ENCODE data around the gene RASD2.
"Not testable (repeated sequence)": the region's sequence is repeated elsewhere in the genome, so short reads cannot be mapped to it uniquely, and the experiment has no call there.

Gene RASD2

DNA sequence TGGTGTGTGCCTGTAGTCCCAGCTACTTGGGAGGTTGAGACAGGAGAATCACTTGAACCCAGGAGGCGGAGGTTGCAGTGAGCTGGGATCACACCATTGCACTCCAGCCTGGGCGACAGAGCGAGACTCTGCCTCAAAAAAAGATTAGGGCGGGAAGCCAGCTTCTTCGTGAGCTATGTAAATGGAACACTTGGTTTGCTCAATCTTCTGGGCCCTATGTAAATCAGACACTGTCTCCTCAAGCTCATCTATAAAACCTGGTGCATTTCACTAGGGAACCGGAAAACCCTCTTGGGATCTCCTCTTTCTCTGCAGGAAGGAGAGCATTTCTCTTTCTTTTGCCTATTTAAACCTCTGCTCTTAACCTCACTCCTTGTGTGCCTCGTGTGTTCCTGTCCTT, 32.8 kb upstream of the RASD2 start:
- H3K4me1 ChIP-seq (ENCODE audit: control insufficient read depth, low read depth, low read length); H3K4me3 ChIP-seq (ENCODE audit: low read length); H3K9me3 ChIP-seq (ENCODE audit: control insufficient read depth, low read depth, low read length); H3K27me3 ChIP-seq (ENCODE audit: control insufficient read depth, insufficient read depth, low read length); H3K9ac ChIP-seq (ENCODE audit: low read length); H3K27ac ChIP-seq (ENCODE audit: low read length); H3K36me3 ChIP-seq (ENCODE audit: control insufficient read depth, low read depth, low read length): not testable (repeated sequence)

DNA sequence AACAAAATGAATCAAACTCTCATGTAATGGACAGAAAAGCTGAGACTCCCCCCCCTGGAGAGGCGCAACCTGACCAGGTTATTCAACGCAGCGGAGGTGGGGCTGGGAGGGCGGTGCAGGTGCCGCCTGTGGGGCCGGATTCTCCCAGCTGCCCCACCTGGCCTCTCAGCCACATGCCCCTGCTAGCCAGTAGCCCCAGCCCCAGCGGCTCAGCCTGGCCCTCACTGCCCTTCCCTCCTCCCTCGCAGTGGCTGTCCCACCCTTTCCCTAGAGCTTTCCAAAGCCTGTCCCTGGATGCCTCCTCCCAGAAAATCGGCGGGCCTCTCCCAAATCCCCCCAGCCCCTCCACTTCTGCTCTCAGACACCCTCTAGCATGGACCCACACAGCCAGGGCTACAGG, 31.2 kb upstream of the RASD2 start:
- Histone ChIP-seq H3K27ac (ENCODE audit: low read length) (no peak overlapping the region), H3K27me3 (ENCODE audit: control insufficient read depth, insufficient read depth, low read length) (no peaks in the 10 kb centered on the region), H3K4me1 (ENCODE audit: control insufficient read depth, low read depth, low read length) (peaks cover 9% of the 10 kb centered on the region)

DNA sequence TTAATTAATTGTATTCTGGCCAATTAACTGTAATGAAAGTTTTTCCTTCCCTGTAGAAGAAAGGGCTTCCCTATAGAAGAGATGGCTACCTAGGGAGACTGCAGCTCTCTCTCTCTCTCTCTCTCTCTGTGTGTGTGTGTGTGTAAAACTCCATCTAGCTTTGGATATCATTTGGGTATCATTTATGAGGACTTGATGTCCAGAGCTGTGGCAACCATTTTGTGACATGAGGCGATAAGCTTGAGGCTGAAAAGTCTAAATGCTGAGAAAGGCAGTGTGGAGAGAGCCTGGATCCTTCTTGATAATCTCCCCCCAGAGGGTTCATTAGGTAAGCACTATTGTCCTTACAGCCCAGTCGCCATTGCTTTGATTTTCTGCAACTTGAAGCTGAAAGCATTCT, 30.7 kb upstream of the RASD2 start:
- H3K9me3 ChIP-seq (ENCODE audit: control insufficient read depth, low read depth, low read length), result no peaks in the 10 kb centered on the region
- peaks cover 9% of the 10 kb centered on the region for H3K4me1 ChIP-seq (ENCODE audit: control insufficient read depth, low read depth, low read length)
- no peaks in the 10 kb centered on the region for H3K36me3 ChIP-seq (ENCODE audit: control insufficient read depth, low read depth, low read length)
- H3K9ac ChIP-seq (ENCODE audit: low read length), result no peak overlapping the region
- no peaks in the 10 kb centered on the region for H3K27me3 ChIP-seq (ENCODE audit: control insufficient read depth, insufficient read depth, low read length)
- no peak overlapping the region for H3K27ac ChIP-seq (ENCODE audit: low read length)
- H3K4me3 ChIP-seq (ENCODE audit: low read length), result no peak overlapping the region

More for the DNA sequence above, 31.2 kb upstream of the RASD2 start:
- H3K9ac ChIP-seq (ENCODE audit: low read length), result no peak overlapping the region
- H3K36me3 ChIP-seq (ENCODE audit: control insufficient read depth, low read depth, low read length), result no peaks in the 10 kb centered on the region
- H3K4me3 ChIP-seq (ENCODE audit: low read length), result no peak overlapping the region
- H3K9me3 ChIP-seq (ENCODE audit: control insufficient read depth, low read depth, low read length), result no peaks in the 10 kb centered on the region

DNA sequence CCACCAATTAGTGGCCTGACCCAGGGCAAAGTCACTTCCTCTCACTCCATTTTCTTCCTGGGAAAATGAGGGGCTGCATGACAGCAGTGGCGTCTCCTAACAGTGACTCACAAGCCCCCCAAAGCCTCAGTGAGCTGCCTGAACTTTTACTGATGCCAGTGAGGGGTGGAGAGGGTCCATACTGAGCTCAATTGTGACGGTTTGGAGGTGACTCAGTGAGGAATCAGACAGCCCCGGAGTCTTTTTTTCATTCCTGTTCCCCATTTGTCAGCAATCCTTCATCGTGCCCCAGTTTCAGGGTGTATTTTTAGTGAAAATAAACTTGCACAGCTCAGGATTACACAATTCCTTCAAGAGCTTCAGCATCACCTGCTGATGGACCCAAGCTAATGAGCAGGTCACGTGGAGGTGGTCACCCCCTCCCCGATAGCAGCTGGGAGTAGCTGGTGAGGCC, 30.1 kb upstream of the RASD2 start:
- peaks cover 7% of the 10 kb centered on the region for H3K4me1 ChIP-seq (ENCODE audit: control insufficient read depth, low read depth, low read length)
- no peaks in the 10 kb centered on the region for H3K9me3 ChIP-seq (ENCODE audit: control insufficient read depth, low read depth, low read length)
- H3K9ac ChIP-seq (ENCODE audit: low read length), result no peak overlapping the region
- H3K4me3 ChIP-seq (ENCODE audit: low read length), result no peak overlapping the region
- no peaks in the 10 kb centered on the region for H3K36me3 ChIP-seq (ENCODE audit: control insufficient read depth, low read depth, low read length)
- H3K27me3 ChIP-seq (ENCODE audit: control insufficient read depth, insufficient read depth, low read length), result no peaks in the 10 kb centered on the region
- H3K27ac ChIP-seq (ENCODE audit: low read length), result no peak overlapping the region

DNA sequence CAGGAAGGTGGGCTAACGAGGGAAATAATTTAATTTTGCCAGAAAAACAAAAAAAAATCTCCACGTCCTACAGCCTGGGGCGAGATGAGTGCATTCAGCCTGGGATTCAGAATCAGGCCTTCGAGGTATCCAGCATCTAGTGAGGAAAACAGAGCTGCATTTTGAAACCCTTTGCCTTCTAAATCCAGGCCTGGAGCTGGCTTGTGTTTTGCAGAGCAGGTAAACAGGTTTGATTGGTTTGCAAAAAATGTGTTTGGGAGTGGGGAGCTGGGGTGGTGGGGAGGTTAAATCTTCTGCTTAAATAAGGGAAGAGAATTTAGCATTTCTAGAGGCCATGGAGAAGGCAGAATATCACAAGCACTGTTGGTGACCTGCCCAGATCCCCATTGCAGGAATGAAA, 29.7 kb upstream of the RASD2 start:
- H3K4me3 ChIP-seq (ENCODE audit: low read length), result no peak overlapping the region
- peaks cover 7% of the 10 kb centered on the region for H3K4me1 ChIP-seq (ENCODE audit: control insufficient read depth, low read depth, low read length)
- H3K9ac ChIP-seq (ENCODE audit: low read length), result no peak overlapping the region
- no peak overlapping the region for H3K27ac ChIP-seq (ENCODE audit: low read length)
- H3K27me3 ChIP-seq (ENCODE audit: control insufficient read depth, insufficient read depth, low read length), result no peaks in the 10 kb centered on the region
- H3K36me3 ChIP-seq (ENCODE audit: control insufficient read depth, low read depth, low read length), result no peaks in the 10 kb centered on the region
- H3K9me3 ChIP-seq (ENCODE audit: control insufficient read depth, low read depth, low read length), result no peaks in the 10 kb centered on the region

DNA sequence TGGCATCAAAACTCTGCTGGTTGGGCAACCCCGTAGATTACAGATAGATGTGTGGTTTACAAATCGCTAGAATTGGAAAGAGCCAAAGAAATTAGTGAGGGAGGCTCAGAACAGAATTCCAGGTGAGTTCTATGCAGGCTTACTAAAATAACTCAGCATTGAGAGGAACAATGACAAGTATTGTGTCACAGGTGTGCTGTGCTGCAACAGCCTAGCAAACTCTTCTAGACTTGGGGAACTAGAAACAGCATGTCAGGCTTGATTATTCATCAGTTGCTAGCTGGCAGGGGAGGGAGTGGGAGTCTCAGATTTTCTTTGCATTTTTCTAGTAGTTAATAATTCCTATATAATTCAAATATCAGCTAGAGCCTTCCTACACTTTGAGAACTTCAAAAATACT, 26.3 kb upstream of the RASD2 start:
- H3K4me3 ChIP-seq (ENCODE audit: low read length), result no peak overlapping the region
- no peak overlapping the region for H3K27ac ChIP-seq (ENCODE audit: low read length)
- no peaks in the 10 kb centered on the region for H3K27me3 ChIP-seq (ENCODE audit: control insufficient read depth, insufficient read depth, low read length)
- H3K36me3 ChIP-seq (ENCODE audit: control insufficient read depth, low read depth, low read length), result no peaks in the 10 kb centered on the region
- no peak overlapping the region for H3K9ac ChIP-seq (ENCODE audit: low read length)
- no peaks in the 10 kb centered on the region for H3K9me3 ChIP-seq (ENCODE audit: control insufficient read depth, low read depth, low read length)
- H3K4me1 ChIP-seq (ENCODE audit: control insufficient read depth, low read depth, low read length), result peaks cover 7% of the 10 kb centered on the region

DNA sequence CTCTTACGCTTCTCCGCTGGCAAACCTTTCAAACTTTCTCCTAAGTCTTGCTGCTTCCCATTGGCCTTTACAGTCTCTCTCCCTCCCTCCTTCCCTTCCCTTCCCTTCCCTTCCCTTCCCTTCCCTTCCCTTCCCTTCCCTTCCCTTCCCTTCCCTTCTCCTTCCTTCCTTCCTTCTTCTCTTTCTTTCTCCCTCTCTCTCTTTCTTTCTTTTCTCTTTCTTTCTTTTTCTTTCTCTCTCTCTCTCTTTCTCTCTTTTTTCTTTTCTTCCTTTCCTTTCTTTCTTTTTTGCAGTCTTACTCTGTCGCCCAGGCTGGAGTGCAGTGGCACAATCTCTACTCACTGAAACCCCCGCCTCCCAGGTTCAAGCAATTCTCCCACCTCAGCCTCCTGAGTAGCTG, 24.7 kb upstream of the RASD2 start:
- not testable (repeated sequence) for H3K27me3 ChIP-seq (ENCODE audit: control insufficient read depth, insufficient read depth, low read length); H3K9me3 ChIP-seq (ENCODE audit: control insufficient read depth, low read depth, low read length); H3K36me3 ChIP-seq (ENCODE audit: control insufficient read depth, low read depth, low read length); H3K27ac ChIP-seq (ENCODE audit: low read length); H3K4me3 ChIP-seq (ENCODE audit: low read length); H3K9ac ChIP-seq (ENCODE audit: low read length); H3K4me1 ChIP-seq (ENCODE audit: control insufficient read depth, low read depth, low read length)

DNA sequence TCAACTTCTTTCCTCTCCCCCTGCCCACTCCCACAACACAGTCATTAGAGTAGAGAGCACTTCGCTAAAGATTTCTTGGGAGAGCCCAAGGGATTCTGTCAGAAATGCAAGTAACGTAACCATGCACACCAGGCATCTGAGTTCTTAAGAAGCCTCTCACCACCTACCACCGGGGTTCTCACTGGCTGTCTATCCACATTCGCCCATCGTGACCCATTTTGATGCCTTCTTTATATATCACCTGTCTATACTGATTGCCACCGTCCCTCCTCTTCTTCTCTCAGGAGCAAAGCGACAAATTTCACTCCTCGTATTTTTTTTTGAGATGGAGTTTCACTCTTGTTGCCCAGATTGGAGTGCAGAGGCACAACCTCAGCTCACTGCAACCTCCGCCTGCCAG, 23.9 kb upstream of the RASD2 start:
- H3K9ac ChIP-seq (ENCODE audit: low read length), result no peak overlapping the region
- H3K9me3 ChIP-seq (ENCODE audit: control insufficient read depth, low read depth, low read length), result no peaks in the 10 kb centered on the region
- no peaks in the 10 kb centered on the region for H3K36me3 ChIP-seq (ENCODE audit: control insufficient read depth, low read depth, low read length)
- H3K27ac ChIP-seq (ENCODE audit: low read length), result no peak overlapping the region
- H3K4me3 ChIP-seq (ENCODE audit: low read length), result no peak overlapping the region
- no peaks in the 10 kb centered on the region for H3K27me3 ChIP-seq (ENCODE audit: control insufficient read depth, insufficient read depth, low read length)
- H3K4me1 ChIP-seq (ENCODE audit: control insufficient read depth, low read depth, low read length), result no peaks in the 10 kb centered on the region

DNA sequence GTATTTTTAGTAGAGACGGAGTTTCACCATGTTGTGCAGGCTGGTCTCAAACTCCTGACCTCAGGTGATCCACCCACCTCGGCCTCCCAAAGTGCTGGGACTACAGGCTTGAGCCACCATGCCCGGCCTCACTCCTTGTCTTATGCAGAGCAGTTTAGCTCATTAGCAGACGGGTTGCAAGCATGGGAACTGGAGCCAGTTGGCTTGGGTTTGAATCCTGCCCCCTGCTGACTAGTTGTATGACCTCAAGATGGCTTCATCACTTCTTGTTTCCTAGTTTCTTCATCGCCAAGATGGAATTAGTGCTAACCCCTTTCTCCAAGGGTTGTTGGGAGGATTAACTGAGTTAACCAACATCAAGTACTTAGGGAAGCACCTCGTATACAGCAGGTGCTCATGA, 23.4 kb upstream of the RASD2 start:
- Histone ChIP-seq H3K27me3 (ENCODE audit: control insufficient read depth, insufficient read depth, low read length) (no peaks in the 10 kb centered on the region), H3K9me3 (ENCODE audit: control insufficient read depth, low read depth, low read length) (no peaks in the 10 kb centered on the region), H3K27ac (ENCODE audit: low read length) (no peak overlapping the region), H3K36me3 (ENCODE audit: control insufficient read depth, low read depth, low read length) (no peaks in the 10 kb centered on the region), H3K9ac (ENCODE audit: low read length) (no peak overlapping the region), H3K4me1 (ENCODE audit: control insufficient read depth, low read depth, low read length) (no peaks in the 10 kb centered on the region), H3K4me3 (ENCODE audit: low read length) (no peak overlapping the region)

DNA sequence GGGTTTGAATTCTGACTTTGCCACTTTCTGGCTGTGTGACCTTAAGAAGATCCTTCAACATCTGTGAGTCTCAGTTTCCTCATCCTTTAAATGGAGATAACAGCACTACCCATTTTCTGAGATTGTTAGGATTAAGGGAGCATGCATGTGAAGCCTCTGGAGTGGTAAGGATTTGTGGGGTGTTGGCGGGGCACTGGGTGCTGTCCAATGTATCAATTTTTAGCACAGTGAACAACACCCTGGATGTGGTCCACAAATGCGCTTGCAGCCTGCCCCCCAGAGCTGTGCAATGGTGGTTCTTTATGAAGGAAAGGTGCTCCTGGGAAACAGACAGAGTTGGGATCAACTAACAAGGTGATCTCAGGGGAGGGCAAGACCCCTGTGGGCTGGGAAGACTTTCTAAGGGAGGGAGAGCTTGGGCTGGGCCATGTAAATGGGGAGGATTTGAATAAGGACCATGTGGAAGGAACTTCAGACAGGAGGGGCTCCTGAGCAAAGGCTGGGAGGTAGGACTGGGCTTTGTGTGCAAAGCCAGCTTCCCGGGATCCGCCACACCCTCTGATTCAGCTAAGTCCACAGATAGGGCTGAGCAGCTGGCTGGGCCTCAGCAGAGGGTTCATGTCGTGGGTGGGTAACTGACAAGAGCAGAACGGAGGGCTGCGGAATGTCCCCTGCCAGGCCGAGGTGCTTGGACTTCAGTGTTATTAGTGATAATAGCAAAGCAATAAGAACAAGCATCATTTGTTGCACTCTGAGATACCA, 22.7 kb upstream of the RASD2 start:
- Histone ChIP-seq H3K9me3 (ENCODE audit: control insufficient read depth, low read depth, low read length) (no peaks in the 10 kb centered on the region), H3K36me3 (ENCODE audit: control insufficient read depth, low read depth, low read length) (no peaks in the 10 kb centered on the region), H3K9ac (ENCODE audit: low read length) (no peak overlapping the region), H3K27ac (ENCODE audit: low read length) (no peak overlapping the region), H3K4me1 (ENCODE audit: control insufficient read depth, low read depth, low read length) (no peaks in the 10 kb centered on the region), H3K4me3 (ENCODE audit: low read length) (no peak overlapping the region), H3K27me3 (ENCODE audit: control insufficient read depth, insufficient read depth, low read length) (no peaks in the 10 kb centered on the region)

DNA sequence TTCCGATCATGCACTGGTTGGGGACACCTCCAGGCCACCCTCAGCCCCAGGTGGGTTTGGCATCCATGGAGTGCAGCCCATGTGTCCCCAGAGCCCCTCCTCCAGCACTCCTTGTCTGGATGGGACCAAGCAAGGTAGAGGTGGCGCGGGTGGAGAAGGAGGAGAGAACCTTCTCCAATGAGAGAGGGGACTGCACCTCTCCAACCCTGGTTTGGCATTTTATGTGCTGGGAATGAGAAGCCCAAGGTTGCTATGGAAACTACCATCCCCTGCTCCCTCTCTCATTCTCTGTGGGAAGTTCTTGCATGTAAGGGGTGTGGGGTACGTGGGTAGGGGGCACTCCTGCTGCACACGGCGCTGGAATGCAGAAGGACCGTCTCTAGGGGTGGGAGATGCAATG, 21.8 kb upstream of the RASD2 start:
- no peak overlapping the region for H3K27ac ChIP-seq (ENCODE audit: low read length)
- H3K27me3 ChIP-seq (ENCODE audit: control insufficient read depth, insufficient read depth, low read length), result no peaks in the 10 kb centered on the region
- no peak overlapping the region for H3K4me3 ChIP-seq (ENCODE audit: low read length)
- H3K9ac ChIP-seq (ENCODE audit: low read length), result no peak overlapping the region
- H3K36me3 ChIP-seq (ENCODE audit: control insufficient read depth, low read depth, low read length), result no peaks in the 10 kb centered on the region
- H3K9me3 ChIP-seq (ENCODE audit: control insufficient read depth, low read depth, low read length), result no peaks in the 10 kb centered on the region
- H3K4me1 ChIP-seq (ENCODE audit: control insufficient read depth, low read depth, low read length), result no peaks in the 10 kb centered on the region

DNA sequence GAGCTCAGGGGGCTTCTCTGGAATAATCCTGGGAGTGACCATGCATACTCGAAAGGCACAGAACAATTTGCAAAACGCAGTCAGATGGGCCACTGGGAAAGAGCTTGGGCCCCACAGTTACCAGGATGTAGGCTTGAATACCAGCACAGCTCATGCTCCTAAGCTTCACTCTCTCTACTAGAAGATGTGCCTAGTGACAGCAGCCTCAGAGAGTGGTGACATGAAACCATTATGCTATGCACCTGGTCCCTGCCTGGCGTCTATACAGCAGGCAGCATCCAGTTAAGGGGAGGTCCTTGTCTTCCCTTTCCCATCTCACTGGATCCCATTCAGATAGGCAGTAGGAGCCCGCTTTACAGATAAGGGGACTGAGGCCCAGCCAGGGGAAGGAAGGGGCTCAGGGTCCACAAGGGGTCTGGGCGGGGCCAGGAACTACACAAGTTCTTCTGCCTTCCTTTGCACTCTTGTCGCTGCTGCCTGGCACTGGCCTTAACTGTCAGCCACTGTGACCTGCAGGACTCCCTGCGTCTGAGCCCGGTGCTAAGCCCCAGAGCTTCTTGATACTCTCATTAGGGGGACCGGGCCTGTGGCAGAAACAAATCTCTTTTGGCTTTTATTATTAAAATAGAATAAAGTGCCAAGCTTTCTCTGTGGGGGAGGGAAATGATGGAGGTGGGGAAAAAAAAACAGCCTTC, 21.2 kb upstream of the RASD2 start:
- no peaks in the 10 kb centered on the region for H3K4me1 ChIP-seq (ENCODE audit: control insufficient read depth, low read depth, low read length)
- no peaks in the 10 kb centered on the region for H3K27me3 ChIP-seq (ENCODE audit: control insufficient read depth, insufficient read depth, low read length)
- H3K9me3 ChIP-seq (ENCODE audit: control insufficient read depth, low read depth, low read length), result no peaks in the 10 kb centered on the region
- H3K27ac ChIP-seq (ENCODE audit: low read length), result no peak overlapping the region
- H3K36me3 ChIP-seq (ENCODE audit: control insufficient read depth, low read depth, low read length), result no peaks in the 10 kb centered on the region
- no peak overlapping the region for H3K4me3 ChIP-seq (ENCODE audit: low read length)
- no peak overlapping the region for H3K9ac ChIP-seq (ENCODE audit: low read length)

Measured in iPS-18a (cell line).